IPS DF 6.9 (cell line): ENCODE results near the gene ZNF423.

Source experiments
- DNase-seq: peaks from one replicate; pipeline ENCODE4 v3.0.0-alpha.2; 2013; ENCODE audit warnings: low read depth, low spot score
- H3K27ac ChIP-seq: one replicate; pipeline ENCODE4 v1.5.1; 2013; ENCODE audit warnings: low read length, control low read depth
- H3K27me3 ChIP-seq: 2 replicates; pipeline ENCODE4 v1.6.1; 2013; ENCODE audit warnings: mild to moderate bottlenecking, low read length; ENCODE audit not compliant: control insufficient read depth, insufficient read depth
- H3K36me3 ChIP-seq: 2 replicates; pipeline ENCODE4 v1.6.1; 2013; ENCODE audit warnings: low read length; ENCODE audit not compliant: control insufficient read depth, insufficient read depth
- H3K4me1 ChIP-seq: 2 replicates; pipeline ENCODE4 v1.6.1; 2013; ENCODE audit warnings: low read length; ENCODE audit not compliant: control insufficient read depth, insufficient read depth
- H3K4me3 ChIP-seq: 2 replicates; pipeline ENCODE4 v1.5.1; 2013; ENCODE audit warnings: mild to moderate bottlenecking, low read length
- H3K9me3 ChIP-seq: 2 replicates; pipeline ENCODE4 v1.6.1; 2013; ENCODE audit warnings: low read length, inconsistent platforms; ENCODE audit not compliant: control insufficient read depth, insufficient read depth
- WGBS: extraction: QIAGEN DNeasy Blood & Tissue Kit; methylation state at CpG from one replicate; pipeline ENCODE4 v1.1.7; 2013; ENCODE audit warnings: mixed read lengths, missing lambda C conversion rate; ENCODE audit not compliant: insufficient read length, insufficient coverage; 5-methylcytosine and 5-hydroxymethylcytosine counted together

Gene ZNF423

GRCh38 chr16:49855822-49856671 lies at the start of gene ZNF423:
Gene ZNF423 (minus strand): TSS chr16:49856112. CDS start chr16:49855774, 338 bp downstream.
- peak within 1 kb of the TSS; percentile 76 for H3K4me3 ChIP-seq

GRCh38 chr16:49904348-49905062 lies 48.6 kb upstream of the ZNF423 start:
- no peaks in the 10 kb centered on the region for H3K36me3 ChIP-seq
- no peaks in the 10 kb centered on the region for H3K27me3 ChIP-seq
- no peak for DNase-seq
- no peak overlapping the region for H3K27ac ChIP-seq
- no CpG with 5 or more reads among the region's 9 CpGs for WGBS
- H3K4me1 ChIP-seq = no peaks in the 10 kb centered on the region
- H3K4me3 ChIP-seq = no peak overlapping the region
- no peaks in the 10 kb centered on the region for H3K9me3 ChIP-seq

More at GRCh38 chr16:49855822-49856671, at the start of gene ZNF423:
- H3K36me3 ChIP-seq = no peaks in the 10 kb centered on the region
- H3K27ac ChIP-seq = no peak within 1 kb of the TSS
- WGBS = no CpG with 5 or more reads among the region's 70 CpGs
- no peaks in the 10 kb centered on the region for H3K9me3 ChIP-seq
- H3K4me1 ChIP-seq = peaks cover 2% of the 10 kb centered on the region; the same call in 1 of the 2 replicates
- DNase-seq = no peak
- H3K27me3 ChIP-seq = no peaks in the 10 kb centered on the region; the same call in 1 of the 2 replicates

GRCh38 chr16:49902908-49903307 lies 47.0 kb upstream of the ZNF423 start:
- H3K27me3 ChIP-seq = no peaks in the 10 kb centered on the region
- no peaks in the 10 kb centered on the region for H3K36me3 ChIP-seq
- no peak for DNase-seq
- no peak overlapping the region for H3K27ac ChIP-seq
- no CpG with 5 or more reads among the region's 5 CpGs for WGBS
- no peaks in the 10 kb centered on the region for H3K4me1 ChIP-seq
- no peak overlapping the region for H3K4me3 ChIP-seq
- no peaks in the 10 kb centered on the region for H3K9me3 ChIP-seq

- Histone ChIP-seq H3K27me3 (no peaks in the 10 kb centered on the region), H3K4me1 (no peaks in the 10 kb centered on the region), H3K4me3 (no peak overlapping the region), H3K9me3 (no peaks in the 10 kb centered on the region), H3K36me3 (no peaks in the 10 kb centered on the region), H3K27ac (no peak overlapping the region)
- WGBS = no CpG with 5 or more reads among the region's 9 CpGs
- no peak for DNase-seq
Observed at GRCh38 chr16:49901711-49902110, 45.8 kb upstream of the ZNF423 start.

GRCh38 chr16:49900875-49901274 lies 45.0 kb upstream of the ZNF423 start:
- no peak overlapping the region for H3K4me3 ChIP-seq
- H3K9me3 ChIP-seq = no peaks in the 10 kb centered on the region
- no peaks in the 10 kb centered on the region for H3K4me1 ChIP-seq
- DNase-seq = no peak
- no CpG with 5 or more reads among the region's 7 CpGs for WGBS
- no peaks in the 10 kb centered on the region for H3K36me3 ChIP-seq
- H3K27ac ChIP-seq = no peak overlapping the region
- H3K27me3 ChIP-seq = no peaks in the 10 kb centered on the region

GRCh38 chr16:49899991-49900695 lies 44.2 kb upstream of the ZNF423 start:
- H3K9me3 ChIP-seq = no peaks in the 10 kb centered on the region
- H3K27ac ChIP-seq = no peak overlapping the region
- DNase-seq = no peak
- H3K4me3 ChIP-seq = no peak overlapping the region
- H3K27me3 ChIP-seq = no peaks in the 10 kb centered on the region
- no CpG with 5 or more reads among the region's 8 CpGs for WGBS
- H3K36me3 ChIP-seq = no peaks in the 10 kb centered on the region
- H3K4me1 ChIP-seq = no peaks in the 10 kb centered on the region; the same call in 1 of the 2 replicates

- H3K27me3 ChIP-seq = no peaks in the 10 kb centered on the region
- no peak overlapping the region for H3K4me3 ChIP-seq
- no peak overlapping the region for H3K27ac ChIP-seq
- no peak for DNase-seq
- no peaks in the 10 kb centered on the region for H3K36me3 ChIP-seq
- no peaks in the 10 kb centered on the region; the same call in 1 of the 2 replicates for H3K4me1 ChIP-seq
- no CpG with 5 or more reads among the region's 12 CpGs for WGBS
- H3K9me3 ChIP-seq = no peaks in the 10 kb centered on the region
Observed at GRCh38 chr16:49896447-49896964, 40.6 kb upstream of the ZNF423 start.

GRCh38 chr16:49890876-49891275 lies 35.0 kb upstream of the ZNF423 start:
- Histone ChIP-seq H3K27ac (no peak overlapping the region), H3K4me1 (peaks cover 2% of the 10 kb centered on the region; the same call in 1 of the 2 replicates), H3K9me3 (no peaks in the 10 kb centered on the region), H3K36me3 (no peaks in the 10 kb centered on the region), H3K27me3 (no peaks in the 10 kb centered on the region), H3K4me3 (no peak overlapping the region)
- no CpG with 5 or more reads among the region's 5 CpGs for WGBS
- no peak for DNase-seq

GRCh38 chr16:49889725-49890397 lies 33.9 kb upstream of the ZNF423 start:
- Histone ChIP-seq H3K9me3 (no peaks in the 10 kb centered on the region), H3K4me1 (peaks cover 2% of the 10 kb centered on the region; the same call in 1 of the 2 replicates), H3K27ac (no peak overlapping the region), H3K27me3 (no peaks in the 10 kb centered on the region), H3K36me3 (no peaks in the 10 kb centered on the region), H3K4me3 (no peak overlapping the region)
- no peak for DNase-seq
- WGBS = no CpG with 5 or more reads among the region's 5 CpGs
